Neural cell (in vitro differentiated cells): ENCODE results near the gene RUFY2. TPM values are rescaled to one million over a fixed set of nuclear protein-coding genes. Genes with fewer than 3 reads are reported as not detected.
"Not testable (repeated sequence)": the region's sequence is repeated elsewhere in the genome, so short reads cannot be mapped to it uniquely, and the experiment has no call there.

Experiments
- H2AFZ ChIP-seq: fragments of 200-600, 300-800 bp; sonication (generic), shearing (Covaris generic); 2 replicates; pipeline ENCODE4 v1.6.0; 2014; ENCODE audit warnings: low read depth, mild to moderate bottlenecking, antibody characterized with exemption, low read length, moderate library complexity
- H3F3A ChIP-seq: fragments of 200-600 bp; shearing (Covaris generic); 2 replicates; pipeline ENCODE4 v1.6.1; 2016; ENCODE audit warnings: mild to moderate bottlenecking, moderate library complexity, mixed read lengths, antibody characterized with exemption, low read length; ENCODE audit not compliant: insufficient read depth, poor library complexity, severe bottlenecking
- H3K27ac ChIP-seq: fragments of 200-600, 300-800 bp; sonication (generic), shearing (Covaris generic); 2 replicates; pipeline ENCODE4 v1.5.1; 2014; ENCODE audit warnings: mild to moderate bottlenecking, low read length, moderate library complexity
- H3K27me3 ChIP-seq: fragments of 300-800, 200-600 bp; sonication (generic), shearing (Covaris generic); 2 replicates; pipeline ENCODE4 v1.6.0; 2014; ENCODE audit warnings: mild to moderate bottlenecking, low read depth, low read length, moderate library complexity; ENCODE audit not compliant: insufficient read depth
- H3K36me3 ChIP-seq: fragments of 300-800, 200-600 bp; sonication (generic), shearing (Covaris generic); 2 replicates; pipeline ENCODE4 v1.5.1; 2014; ENCODE audit warnings: mild to moderate bottlenecking, antibody characterized with exemption, low read length, moderate library complexity; ENCODE audit not compliant: insufficient read depth
- H3K4me2 ChIP-seq: fragments of 300-800, 200-600 bp; sonication (generic), shearing (Covaris generic); 2 replicates; pipeline ENCODE4 v1.6.0; 2014; ENCODE audit warnings: mild to moderate bottlenecking, low read length
- H3K4me3 ChIP-seq: fragments of 300-800, 200-600 bp; sonication (generic), shearing (Covaris generic); 2 replicates; pipeline ENCODE4 v1.5.1; 2014; ENCODE audit warnings: mild to moderate bottlenecking, low read length, moderate library complexity
- H3K79me2 ChIP-seq: fragments of 200-600 bp; shearing (Covaris generic); replicated peaks from 2 replicates; pipeline ENCODE4 v1.6.0; 2014; ENCODE audit warnings: mild to moderate bottlenecking, low read length, moderate library complexity; ENCODE audit not compliant: insufficient read depth
- H3K9ac ChIP-seq: fragments of 300-800, 200-600 bp; sonication (generic), shearing (Covaris generic); 2 replicates; pipeline ENCODE4 v1.6.1; 2016; ENCODE audit warnings: mild to moderate bottlenecking, low read length, mixed read lengths
- H3K9me2 ChIP-seq: fragments of 200-600 bp; shearing (Covaris generic); 2 replicates; pipeline ENCODE4 v1.6.1; 2016; ENCODE audit warnings: mild to moderate bottlenecking, low read length, mixed read lengths; ENCODE audit not compliant: insufficient read depth
- H3K9me3 ChIP-seq: fragments of 200-600, 300-800 bp; sonication (generic), shearing (Covaris generic); 2 replicates; pipeline ENCODE4 v1.6.1; 2016; ENCODE audit warnings: mild to moderate bottlenecking, mixed run types, low read length, moderate library complexity, mixed read lengths
- H4K20me1 ChIP-seq: fragments of 200-600 bp; shearing (Covaris generic); 2 replicates; pipeline ENCODE4 v1.6.1; 2016; ENCODE audit warnings: mild to moderate bottlenecking, mixed run types; ENCODE audit not compliant: insufficient read depth
- EP300 ChIP-seq: fragments of 450-650 bp; conservative IDR thresholded peaks from 2 replicates; pipeline ENCODE4 v1.6.1; 2014; ENCODE audit warnings: antibody characterized with exemption, mild to moderate bottlenecking, moderate library complexity; ENCODE audit not compliant: poor library complexity, severe bottlenecking
- EZH2 ChIP-seq: fragments of 200-600, 300-800 bp; shearing (Covaris generic), sonication (generic); IDR thresholded peaks from 2 replicates; pipeline ENCODE4 v1.6.1; 2014; ENCODE audit warnings: antibody characterized with exemption, low read length, borderline replicate concordance, mild to moderate bottlenecking; ENCODE audit not compliant: insufficient read depth, poor library complexity, severe bottlenecking
- MXI1 ChIP-seq: fragments of 450-650 bp; conservative IDR thresholded peaks from 2 replicates; pipeline ENCODE4 v1.6.1; 2014; ENCODE audit warnings: antibody characterized with exemption, mild to moderate bottlenecking; ENCODE audit not compliant: poor library complexity, severe bottlenecking
- POLR2AphosphoS5 ChIP-seq: IDR thresholded peaks from 2 replicates; pipeline ENCODE4 v1.6.1; 2012
- RAD21 ChIP-seq: fragments of 450-650 bp; conservative IDR thresholded peaks from 2 replicates; pipeline ENCODE4 v1.6.1; 2014; ENCODE audit warnings: antibody characterized with exemption, mild to moderate bottlenecking, moderate library complexity
- SMC3 ChIP-seq: fragments of 450-650 bp; conservative IDR thresholded peaks from 2 replicates; pipeline ENCODE4 v1.6.1; 2014; ENCODE audit warnings: antibody characterized with exemption, mild to moderate bottlenecking, moderate library complexity; ENCODE audit not compliant: poor library complexity
- TAF1 ChIP-seq: IDR thresholded peaks from 2 replicates; pipeline ENCODE4 v1.6.1; 2012; ENCODE audit warnings: low read depth
- polyA plus RNA-seq: library from polyadenylated mRNA; depleted of rRNA; stranded (reverse); fragments of >200 nt; gene quantifications from 2 replicates; pipeline ENCODE4 v1.2.3, GENCODE V29; 2014
- TF ChIP-seq, protein P1 (sequence below): IDR thresholded peaks from 2 replicates; pipeline ENCODE4 v1.6.1; 2012; ENCODE audit warnings: borderline replicate concordance
- TF ChIP-seq, protein P2 (sequence below): fragments of 450-650 bp; IDR thresholded peaks from 2 replicates; pipeline ENCODE4 v1.5.1; 2014; ENCODE audit warnings: antibody characterized with exemption, mild to moderate bottlenecking, moderate library complexity; ENCODE audit not compliant: poor library complexity, severe bottlenecking

Gene RUFY2
- polyA plus RNA-seq, 1 donor from 2014 or later = 168 TPM

GRCh38 chr10:68315582-68315981 is 91.5 kb downstream of the RUFY2 start:
- no peaks in the 10 kb centered on the region for H4K20me1 ChIP-seq
- TF ChIP-seq TAF1 (no peak), SMC3 (no peak), EP300 (no peak), EZH2 (no peak), POLR2AphosphoS5 (no peak), RAD21 (no peak)
- TF ChIP-seq, protein P1, sequence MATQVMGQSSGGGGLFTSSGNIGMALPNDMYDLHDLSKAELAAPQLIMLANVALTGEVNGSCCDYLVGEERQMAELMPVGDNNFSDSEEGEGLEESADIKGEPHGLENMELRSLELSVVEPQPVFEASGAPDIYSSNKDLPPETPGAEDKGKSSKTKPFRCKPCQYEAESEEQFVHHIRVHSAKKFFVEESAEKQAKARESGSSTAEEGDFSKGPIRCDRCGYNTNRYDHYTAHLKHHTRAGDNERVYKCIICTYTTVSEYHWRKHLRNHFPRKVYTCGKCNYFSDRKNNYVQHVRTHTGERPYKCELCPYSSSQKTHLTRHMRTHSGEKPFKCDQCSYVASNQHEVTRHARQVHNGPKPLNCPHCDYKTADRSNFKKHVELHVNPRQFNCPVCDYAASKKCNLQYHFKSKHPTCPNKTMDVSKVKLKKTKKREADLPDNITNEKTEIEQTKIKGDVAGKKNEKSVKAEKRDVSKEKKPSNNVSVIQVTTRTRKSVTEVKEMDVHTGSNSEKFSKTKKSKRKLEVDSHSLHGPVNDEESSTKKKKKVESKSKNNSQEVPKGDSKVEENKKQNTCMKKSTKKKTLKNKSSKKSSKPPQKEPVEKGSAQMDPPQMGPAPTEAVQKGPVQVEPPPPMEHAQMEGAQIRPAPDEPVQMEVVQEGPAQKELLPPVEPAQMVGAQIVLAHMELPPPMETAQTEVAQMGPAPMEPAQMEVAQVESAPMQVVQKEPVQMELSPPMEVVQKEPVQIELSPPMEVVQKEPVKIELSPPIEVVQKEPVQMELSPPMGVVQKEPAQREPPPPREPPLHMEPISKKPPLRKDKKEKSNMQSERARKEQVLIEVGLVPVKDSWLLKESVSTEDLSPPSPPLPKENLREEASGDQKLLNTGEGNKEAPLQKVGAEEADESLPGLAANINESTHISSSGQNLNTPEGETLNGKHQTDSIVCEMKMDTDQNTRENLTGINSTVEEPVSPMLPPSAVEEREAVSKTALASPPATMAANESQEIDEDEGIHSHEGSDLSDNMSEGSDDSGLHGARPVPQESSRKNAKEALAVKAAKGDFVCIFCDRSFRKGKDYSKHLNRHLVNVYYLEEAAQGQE = no peak
- TF ChIP-seq, protein P2, sequence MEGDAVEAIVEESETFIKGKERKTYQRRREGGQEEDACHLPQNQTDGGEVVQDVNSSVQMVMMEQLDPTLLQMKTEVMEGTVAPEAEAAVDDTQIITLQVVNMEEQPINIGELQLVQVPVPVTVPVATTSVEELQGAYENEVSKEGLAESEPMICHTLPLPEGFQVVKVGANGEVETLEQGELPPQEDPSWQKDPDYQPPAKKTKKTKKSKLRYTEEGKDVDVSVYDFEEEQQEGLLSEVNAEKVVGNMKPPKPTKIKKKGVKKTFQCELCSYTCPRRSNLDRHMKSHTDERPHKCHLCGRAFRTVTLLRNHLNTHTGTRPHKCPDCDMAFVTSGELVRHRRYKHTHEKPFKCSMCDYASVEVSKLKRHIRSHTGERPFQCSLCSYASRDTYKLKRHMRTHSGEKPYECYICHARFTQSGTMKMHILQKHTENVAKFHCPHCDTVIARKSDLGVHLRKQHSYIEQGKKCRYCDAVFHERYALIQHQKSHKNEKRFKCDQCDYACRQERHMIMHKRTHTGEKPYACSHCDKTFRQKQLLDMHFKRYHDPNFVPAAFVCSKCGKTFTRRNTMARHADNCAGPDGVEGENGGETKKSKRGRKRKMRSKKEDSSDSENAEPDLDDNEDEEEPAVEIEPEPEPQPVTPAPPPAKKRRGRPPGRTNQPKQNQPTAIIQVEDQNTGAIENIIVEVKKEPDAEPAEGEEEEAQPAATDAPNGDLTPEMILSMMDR = no peak
- no peak overlapping the region for H3K27ac ChIP-seq
- H3K79me2 ChIP-seq = no peaks in the 10 kb centered on the region
- H3K27me3 ChIP-seq = no peaks in the 10 kb centered on the region
- H2AFZ ChIP-seq = no peak overlapping the region
- no peaks in the 10 kb centered on the region for H3K9me2 ChIP-seq
- no peak overlapping the region for H3K4me2 ChIP-seq
- no peak overlapping the region for H3K4me3 ChIP-seq
- H3K9ac ChIP-seq = no peak overlapping the region
- no peaks in the 10 kb centered on the region for H3F3A ChIP-seq
- H3K9me3 ChIP-seq = no peaks in the 10 kb centered on the region
- no peaks in the 10 kb centered on the region for H3K36me3 ChIP-seq

DNA sequence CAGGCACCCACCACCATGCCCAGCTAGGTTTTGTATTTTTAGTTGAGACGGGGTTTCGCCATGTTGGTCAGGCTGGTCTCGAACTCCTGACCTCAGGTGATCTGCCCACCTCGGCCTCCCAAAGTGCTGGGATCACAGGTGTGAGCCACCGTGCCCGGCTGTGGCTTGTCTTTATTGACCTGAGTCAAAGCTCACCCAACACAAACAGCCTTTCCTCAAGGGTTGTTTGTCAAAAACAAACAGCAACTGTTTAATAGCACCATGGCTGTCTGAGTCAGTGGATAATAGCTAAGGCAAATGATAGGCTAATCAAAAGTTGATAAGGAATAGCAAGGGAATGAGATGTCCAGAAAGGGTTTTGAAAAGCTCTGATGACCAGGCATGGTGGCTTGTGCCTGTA is 92.1 kb downstream of the RUFY2 start:
- not testable (repeated sequence) for H3K9ac ChIP-seq

GRCh38 chr10:68310531-68310930 is 96.5 kb downstream of the RUFY2 start:
- no peak overlapping the region for H3K9ac ChIP-seq
- H3K9me2 ChIP-seq = no peaks in the 10 kb centered on the region
- H2AFZ ChIP-seq = no peak overlapping the region
- H3K36me3 ChIP-seq = no peaks in the 10 kb centered on the region
- no peak overlapping the region for H3K4me2 ChIP-seq
- no peak overlapping the region for H3K4me3 ChIP-seq
- H3K27ac ChIP-seq = no peak overlapping the region
- no peaks in the 10 kb centered on the region for H3K79me2 ChIP-seq
- H3K9me3 ChIP-seq = no peaks in the 10 kb centered on the region
- no peaks in the 10 kb centered on the region for H3F3A ChIP-seq
- TF ChIP-seq EP300 (no peak), EZH2 (no peak), RAD21 (no peak), POLR2AphosphoS5 (no peak), SMC3 (no peak), TAF1 (no peak), MXI1 (no peak)
- TF ChIP-seq, protein P2 = no peak
- TF ChIP-seq, protein P1 = no peak
- no peaks in the 10 kb centered on the region for H3K27me3 ChIP-seq
- H4K20me1 ChIP-seq = no peaks in the 10 kb centered on the region

More for the DNA sequence above, 92.1 kb downstream of the RUFY2 start:
- H3K4me2 ChIP-seq, H3F3A ChIP-seq, H3K27me3 ChIP-seq, H3K4me3 ChIP-seq, H3K27ac ChIP-seq, H2AFZ ChIP-seq, H3K79me2 ChIP-seq, H4K20me1 ChIP-seq, H3K9me2 ChIP-seq, H3K9me3 ChIP-seq, H3K36me3 ChIP-seq: not testable (repeated sequence)
